H1 (cell line): ENCODE results near the gene DUS1L. TPM values are rescaled to one million over a fixed set of nuclear protein-coding genes. Genes with fewer than 3 reads are reported as not detected.

ENCODE experiments used
- CTCF ChIA-PET: fragments of 300-600 bp; sonication (Branson Sonifier 250); formaldehyde crosslinking; loops from one replicate; lab custom pipeline; 2021; ENCODE audit not compliant: partially characterized antibody; lab: Charles Lee
- POLR2A ChIA-PET: fragments of 300-600 bp; sonication (Branson Sonifier 250); formaldehyde crosslinking; loops from one replicate; lab custom pipeline; 2021; ENCODE audit warnings: inconsistent platforms; ENCODE audit not compliant: partially characterized antibody; lab: Charles Lee
- DNase-seq, 2 experiments: peaks; one replicate each; pipeline versions ENCODE4 v3.0.0 to v3.0.0-alpha.2; 2010 to 2022; ENCODE audit warnings: low spot score in 2 of 2, low read depth in 1 of 2, mixed read lengths in 1 of 2
- FAIRE-seq: peaks from 2 replicates; lab custom pipeline; 2011; peaks lifted over from hg19 to GRCh38; lab: Jason Lieb, UNC
- H2AFZ ChIP-seq: 2 replicates; pipeline ENCODE4 v1.8.1; 2012; ENCODE audit warnings: low read length, inconsistent platforms
- H2AK5ac ChIP-seq: 2 replicates; pipeline ENCODE4 v1.6.1; 2013; ENCODE audit warnings: low read depth, low read length
- H2BK120ac ChIP-seq: replicated peaks from 2 replicates; pipeline ENCODE3; 2013; ENCODE audit warnings: low read depth, low read length, inconsistent platforms
- H2BK12ac ChIP-seq: 2 replicates; pipeline ENCODE4 v1.6.1; 2013; ENCODE audit warnings: low read depth, low read length
- H2BK15ac ChIP-seq: 2 replicates; pipeline ENCODE4 v1.6.1; 2013; ENCODE audit warnings: low read length
- H2BK20ac ChIP-seq: 2 replicates; pipeline ENCODE4 v1.6.1; 2013; ENCODE audit warnings: low read length
- H2BK5ac ChIP-seq: 2 replicates; pipeline ENCODE4 v1.6.1; 2013; ENCODE audit warnings: low read depth, low read length
- H3K14ac ChIP-seq: 2 replicates; pipeline ENCODE4 v1.6.1; 2013; ENCODE audit warnings: inconsistent platforms; ENCODE audit not compliant: insufficient read length
- H3K18ac ChIP-seq: 2 replicates; pipeline ENCODE4 v1.6.1; 2013; ENCODE audit warnings: low read length; ENCODE audit errors: extremely low read depth
- H3K23ac ChIP-seq: 2 replicates; pipeline ENCODE4 v1.6.1; 2013; ENCODE audit warnings: inconsistent platforms; ENCODE audit not compliant: insufficient read length
- H3K23me2 ChIP-seq: 2 replicates; pipeline ENCODE4 v1.6.1; 2013; ENCODE audit warnings: low read depth, low read length
- H3K27ac ChIP-seq: 2 replicates; pipeline ENCODE4 v1.6.1; 2011; ENCODE audit warnings: low read depth, low read length, inconsistent platforms
- H3K27me3 ChIP-seq, 4 experiments: replicated peaks in 1 of 4; 1 replicate in 1 of 4; 2 replicates in 3 of 4; pipeline versions ENCODE4 v1.6.1 to v1.8.1; 2011 to 2013; ENCODE audit warnings: low read length in 3 of 4, mild to moderate bottlenecking in 3 of 4, inconsistent platforms in 2 of 4, mixed read lengths in 2 of 4, moderate library complexity in 1 of 4; ENCODE audit not compliant: control insufficient read depth in 3 of 4, insufficient read depth in 3 of 4; ENCODE audit errors: extremely low read depth in 1 of 4
- H3K36me3 ChIP-seq, 4 experiments: 2 replicates each; pipeline versions ENCODE4 v1.6.1 to v1.8.1; 2011 to 2013; ENCODE audit warnings: mild to moderate bottlenecking in 4 of 4, low read length in 3 of 4, moderate library complexity in 2 of 4, control low read depth in 1 of 4, inconsistent platforms in 1 of 4; ENCODE audit not compliant: insufficient read depth in 4 of 4, control insufficient read depth in 2 of 4
- H3K4ac ChIP-seq: replicated peaks from 2 replicates; pipeline ENCODE3; 2013; ENCODE audit warnings: low read length, low read depth, mixed read lengths, inconsistent platforms; ENCODE audit not compliant: insufficient read length
- H3K4me1 ChIP-seq, 4 experiments: replicated peaks in 1 of 4; 1 replicate in 1 of 4; 2 replicates in 3 of 4; pipeline versions ENCODE4 v1.6.1 to v1.8.1; 2011 to 2013; ENCODE audit warnings: low read length in 3 of 4, inconsistent platforms in 2 of 4, mixed read lengths in 1 of 4; ENCODE audit not compliant: insufficient read depth in 4 of 4, control insufficient read depth in 3 of 4
- H3K4me2 ChIP-seq, 2 experiments: 2 replicates each; pipeline versions ENCODE4 v1.6.1 to v1.8.1; 2011 to 2013; ENCODE audit warnings: low read depth in 2 of 2, low read length in 2 of 2, control low read depth in 1 of 2, inconsistent platforms in 1 of 2, mild to moderate bottlenecking in 1 of 2; ENCODE audit not compliant: insufficient read depth in 1 of 2
- H3K4me3 ChIP-seq, 4 experiments: fragments of 200-600, 300-600 bp in 1 of 4; sonication (generic), shearing (Covaris generic), sonication (Bioruptor Twin) in 1 of 4; 2 replicates each; pipeline versions ENCODE4 v1.5.1 to v1.8.1; 2011 to 2016; ENCODE audit warnings: low read length in 4 of 4, low read depth in 3 of 4, control low read depth in 2 of 4, inconsistent platforms in 2 of 4, mild to moderate bottlenecking in 2 of 4, mixed read lengths in 1 of 4, moderate library complexity in 1 of 4; ENCODE audit not compliant: insufficient read depth in 2 of 4; ENCODE audit errors: extremely low read depth in 1 of 4
- H3K56ac ChIP-seq: replicated peaks from 2 replicates; pipeline ENCODE3; 2013; ENCODE audit warnings: low read depth, mild to moderate bottlenecking, mixed read lengths, low read length, inconsistent platforms; ENCODE audit not compliant: insufficient read length
- H3K79me1 ChIP-seq: 2 replicates; pipeline ENCODE4 v1.6.1; 2013; ENCODE audit warnings: low read depth, low read length, control low read depth
- H3K79me2 ChIP-seq, 2 experiments: 2 replicates each; pipeline versions ENCODE4 v1.6.1 to v1.8.1; 2012 to 2013; ENCODE audit warnings: low read length in 2 of 2, mild to moderate bottlenecking in 2 of 2, inconsistent platforms in 1 of 2; ENCODE audit not compliant: insufficient read depth in 2 of 2, control insufficient read depth in 1 of 2
- H3K9ac ChIP-seq, 4 experiments: replicated peaks in 1 of 4; 1 replicate in 1 of 4; 2 replicates in 3 of 4; pipeline versions ENCODE4 v1.6.1 to v1.8.1; 2011 to 2013; ENCODE audit warnings: low read depth in 3 of 4, low read length in 3 of 4, control low read depth in 2 of 4, mild to moderate bottlenecking in 2 of 4, moderate library complexity in 2 of 4, inconsistent platforms in 1 of 4; ENCODE audit errors: extremely low read depth in 1 of 4
- H3K9me3 ChIP-seq, 2 experiments: 2 replicates each; pipeline versions ENCODE4 v1.6.1 to v1.8.1; 2012 to 2013; ENCODE audit warnings: mild to moderate bottlenecking in 2 of 2, moderate library complexity in 2 of 2, control low read depth in 1 of 2, inconsistent platforms in 1 of 2, low read depth in 1 of 2, low read length in 1 of 2, mixed read lengths in 1 of 2; ENCODE audit not compliant: insufficient read depth in 2 of 2
- H4K20me1 ChIP-seq, 2 experiments: replicated peaks in 1 of 2; 2 replicates each; pipeline versions ENCODE3 to v1.8.1; 2011 to 2013; ENCODE audit warnings: inconsistent platforms in 2 of 2, low read length in 2 of 2, mild to moderate bottlenecking in 1 of 2; ENCODE audit not compliant: insufficient read depth in 2 of 2, control insufficient read depth in 1 of 2
- H4K5ac ChIP-seq: 2 replicates; pipeline ENCODE4 v1.6.1; 2013; ENCODE audit warnings: low read length, low read depth, mixed read lengths, inconsistent platforms; ENCODE audit not compliant: insufficient read length
- H4K8ac ChIP-seq: 2 replicates; pipeline ENCODE4 v1.8.0; 2013; ENCODE audit warnings: mild to moderate bottlenecking, moderate library complexity, low read length, inconsistent platforms; ENCODE audit not compliant: insufficient read depth; ENCODE audit errors: extremely low read depth
- H4K91ac ChIP-seq: replicated peaks from 2 replicates; pipeline ENCODE3; 2013; ENCODE audit warnings: low read length, mixed read lengths, inconsistent platforms; ENCODE audit not compliant: insufficient read length
- CHD2 ChIP-seq: IDR thresholded peaks from 2 replicates; pipeline ENCODE4 v1.6.1; 2012; ENCODE audit warnings: low read length, improper control_type of control experiment
- E2F6 ChIP-seq: IDR thresholded peaks from 2 replicates; pipeline ENCODE4 v1.6.1; 2012; ENCODE audit warnings: inconsistent platforms
- EZH2 ChIP-seq: fragments of 200-600 bp; sonication (generic); IDR thresholded peaks from 2 replicates; pipeline ENCODE4 v1.7.1; 2012; ENCODE audit warnings: low read depth, mild to moderate bottlenecking, moderate library complexity, low read length, inconsistent platforms; ENCODE audit not compliant: severe bottlenecking
- KDM4A ChIP-seq: IDR thresholded peaks from one replicate; pipeline ENCODE4 v1.7.1; 2012; ENCODE audit warnings: low read depth, mild to moderate bottlenecking, moderate library complexity, low read length, inconsistent platforms; ENCODE audit not compliant: severe bottlenecking
- POLR2AphosphoS5 ChIP-seq: IDR thresholded peaks from 2 replicates; pipeline ENCODE4 v1.6.1; 2011; ENCODE audit warnings: low read depth, low read length
- SIX5 ChIP-seq: IDR thresholded peaks from 2 replicates; pipeline ENCODE4 v1.6.1; 2011; ENCODE audit warnings: mild to moderate bottlenecking, low read depth, low read length
- SP2 ChIP-seq: IDR thresholded peaks from 2 replicates; pipeline ENCODE4 v1.6.1; 2012; ENCODE audit warnings: mild to moderate bottlenecking, low read length, inconsistent platforms
- SRF ChIP-seq: IDR thresholded peaks from 2 replicates; pipeline ENCODE4 v1.6.1; 2011; ENCODE audit warnings: mild to moderate bottlenecking, low read depth, low read length, moderate library complexity
- SUZ12 ChIP-seq: fragments of 200-600 bp; sonication (generic); IDR thresholded peaks from 2 replicates; pipeline ENCODE4 v1.6.1; 2012; ENCODE audit warnings: mild to moderate bottlenecking, inconsistent platforms, low read length, moderate library complexity, mixed read lengths
- TAF7 ChIP-seq: optimal IDR thresholded peaks from 2 replicates; pipeline ENCODE3; 2011; ENCODE audit warnings: low read depth, mild to moderate bottlenecking, inconsistent platforms, low read length, moderate library complexity, borderline replicate concordance
- TBP ChIP-seq: IDR thresholded peaks from 2 replicates; pipeline ENCODE4 v1.6.1; 2011; ENCODE audit warnings: low read depth, low read length, improper control_type of control experiment
- WGBS, 2 experiments: shearing (Covaris generic) in 1 of 2; methylation state at CpG; one replicate each; pipeline versions ENCODE4 v1.1.6 to v1.1.7; 2013 to 2015; ENCODE audit warnings: low lambda C conversion rate in 2 of 2, mixed read lengths in 2 of 2, inconsistent platforms in 1 of 2, low coverage in 1 of 2, missing lambda C conversion rate in 1 of 2; ENCODE audit not compliant: insufficient replicate concordance in 2 of 2, insufficient coverage in 1 of 2, insufficient read length in 1 of 2; ENCODE audit errors: extremely low coverage in 1 of 2, missing lambda C conversion rate in 1 of 2; 5-methylcytosine and 5-hydroxymethylcytosine counted together
- polyA plus RNA-seq, 7 experiments: library from polyadenylated mRNA; depleted of rRNA in 3 of 7; stranded (reverse) in 5 of 7; unstranded in 2 of 7; fragments of >200 nt in 5 of 7; fragments of 200-250 nt in 2 of 7; gene quantifications; 1 replicate in 5 of 7; 2 replicates in 1 of 7; 4 replicates in 1 of 7; pipeline versions ENCODE4 v1.2.1 to v1.2.3, GENCODE V29; 2011 to 2013; ENCODE audit warnings: missing spikeins in 2 of 7, mixed read lengths in 2 of 7
- total RNA-seq: library from RNA; stranded (reverse); fragmentation: NEBNext Ultra II Directional; extraction: Animal tissue kit (Norgen Biotek cat#: 25700); gene quantifications from 2 replicates; pipeline ENCODE4 v1.2.1, GENCODE V29; 2021
- TF ChIP-seq, protein P1 (sequence below): IDR thresholded peaks from 2 replicates; pipeline ENCODE4 v1.6.1; 2011; ENCODE audit warnings: low read depth, mild to moderate bottlenecking, low read length; ENCODE audit not compliant: insufficient read depth

Gene DUS1L
- total and polyA plus RNA-seq, 2 of the 8 experiments (the other 6 are each of a cell fraction or from before 2014, with no cell fraction given): 34.5 to 69.1 TPM

DNA sequence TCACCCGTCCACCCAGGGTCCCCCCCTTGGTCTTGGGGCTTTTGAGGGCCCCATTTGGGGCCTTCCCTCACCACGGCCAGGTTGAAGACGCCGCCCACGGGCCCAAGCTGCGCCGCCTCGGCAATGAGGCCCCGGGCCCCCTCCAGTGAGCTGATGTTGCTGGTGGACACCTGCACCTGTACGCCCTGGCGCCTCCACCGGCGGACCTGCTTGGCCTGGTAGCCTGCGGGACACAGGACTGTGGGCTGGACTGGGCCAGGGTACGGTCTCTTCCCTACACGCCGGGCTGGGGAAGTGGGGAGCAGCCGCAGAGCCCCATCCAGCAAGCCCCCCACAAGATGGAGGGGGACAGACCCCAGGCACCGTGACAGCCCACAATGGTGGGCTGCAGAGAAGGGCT lies 16.9 kb upstream of the DUS1L start:
- Histone ChIP-seq H2BK20ac (no peak overlapping the region), H2BK15ac (no peak overlapping the region), H3K9ac (no peak overlapping the region), H2AFZ (no peak overlapping the region), H3K27me3 (no peaks in the 10 kb centered on the region), H3K27ac (no peak overlapping the region)
- TF ChIP-seq KDM4A (no peak), CHD2 (no peak), POLR2AphosphoS5 (no peak), TBP (no peak), SRF (no peak), TAF7 (no peak), SP2 (no peak), E2F6 (no peak), EZH2 (no peak), SUZ12 (no peak), SIX5 (no peak)
- TF ChIP-seq, protein P1, sequence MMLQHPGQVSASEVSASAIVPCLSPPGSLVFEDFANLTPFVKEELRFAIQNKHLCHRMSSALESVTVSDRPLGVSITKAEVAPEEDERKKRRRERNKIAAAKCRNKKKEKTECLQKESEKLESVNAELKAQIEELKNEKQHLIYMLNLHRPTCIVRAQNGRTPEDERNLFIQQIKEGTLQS: no peak
- TF ChIP-seq, all 59 proteins: peak for 0
- Histone ChIP-seq H3K14ac (no peak overlapping the region), H3K4me3 (no peak overlapping the region), H3K79me2 (no peaks in the 10 kb centered on the region), H3K23ac (no peak overlapping the region), H3K9me3 (no peaks in the 10 kb centered on the region), H3K4me2 (no peak overlapping the region), H2BK12ac (no peak overlapping the region), H2BK120ac (no peak overlapping the region), H3K79me1 (peaks cover 7% of the 10 kb centered on the region), H4K20me1 (peaks cover 30 to 65% of the 10 kb centered on the region in 2 experiments), H4K8ac (no peak overlapping the region), H4K5ac (no peak overlapping the region), H3K4me1 (no peaks in the 10 kb centered on the region), H3K23me2 (no peaks in the 10 kb centered on the region), H2AK5ac (no peak overlapping the region), H3K18ac (no peak overlapping the region), H2BK5ac (no peak overlapping the region), H3K56ac (no peak overlapping the region), H4K91ac (no peak overlapping the region), H3K36me3 (peaks cover 63 to 96% (median 81%) of the 10 kb centered on the region in 4 experiments), H3K4ac (no peak overlapping the region)
- CTCF ChIA-PET: interaction anchor here (1.0 to 2.9 kb wide), 4 partner anchors 52 to 74 kb away, joined by 3 to 13 read pairs (median 6); no protein-coding TSS in a partner anchor
- WGBS, 2 experiments: 88% methylated on average over 15 of the region's 19 CpGs; no CpG with 5 or more reads in 1 of the 2 experiments
- no peak for DNase-seq
- POLR2A ChIA-PET: interaction anchor here (0.8 to 12.5 kb wide), 9 partner anchors 7 to 52 kb away, joined by 3 to 105 read pairs (median 6); partner anchors contain the start of gene FASN
- FAIRE-seq: no peak
